HepG2 (cell line): ENCODE measurements around the gene KCND2. TPM values are rescaled to one million over a fixed set of nuclear protein-coding genes. Genes with fewer than 3 reads are reported as not detected.

Experiments used
- ATAC-seq: fragments of 200-7000 bp; cut with Tn5 transposase; 3 replicates; pipeline ENCODE4 v1.9.1; 2020; ENCODE audit warnings: mild to moderate bottlenecking, moderate library complexity
- BruUV-seq: library from RNA; stranded (reverse); fragments of 400-500 nt; replicated peaks from 2 replicates; lab custom pipeline; 2021; lab: Mats Ljungman, UMichigan
- CTCF ChIA-PET: fragments of 300-600 bp; formaldehyde crosslinking; extraction: SDS; loops from one replicate; lab custom pipeline; 2021; ENCODE audit warnings: low total read pairs, inconsistent platforms, low intra/inter-chr PET ratio; lab: Yijun Ruan, JAX
- POLR2A ChIA-PET: fragments of 350-600 bp; sonication (Branson Sonifier 250); formaldehyde crosslinking; loops from one replicate; lab custom pipeline; 2020; ENCODE audit warnings: antibody characterized with exemption, inconsistent platforms; lab: Yijun Ruan, JAX
- DNase-seq: peaks from one replicate; pipeline ENCODE4 v3.0.0-alpha.2; 2015; ENCODE audit warnings: low spot score
- FAIRE-seq: peaks from 3 replicates; lab custom pipeline; 2011; peaks lifted over from hg19 to GRCh38; lab: Jason Lieb, UNC
- H2AFZ ChIP-seq: one replicate; pipeline ENCODE4 v1.6.1; 2011; ENCODE audit warnings: low read length, inconsistent platforms
- H3K27ac ChIP-seq: fragments of 300-600 bp; 3 replicates; pipeline ENCODE4 v1.8.0; 2011; ENCODE audit warnings: mixed run types, mild to moderate bottlenecking, mixed read lengths, low read length, inconsistent platforms; ENCODE audit not compliant: insufficient read depth; ENCODE audit errors: extremely low read length
- H3K27me3 ChIP-seq, 2 experiments: fragments of 200-600 bp in 1 of 2; 2 replicates in 1 of 2; 3 replicates in 1 of 2; pipeline versions ENCODE4 v1.6.0 to v1.8.0; 2011; ENCODE audit warnings: low read length in 2 of 2, mild to moderate bottlenecking in 2 of 2, moderate library complexity in 2 of 2, inconsistent platforms in 1 of 2; ENCODE audit not compliant: insufficient read depth in 2 of 2, control insufficient read depth in 1 of 2
- H3K36me3 ChIP-seq, 2 experiments: fragments of 200-600 bp in 1 of 2; replicated peaks in 1 of 2; 2 replicates in 1 of 2; 3 replicates in 1 of 2; pipeline versions ENCODE4 v1.5.1 to v1.8.0; 2011; ENCODE audit warnings: low read length in 2 of 2, inconsistent platforms in 1 of 2; ENCODE audit not compliant: insufficient read depth in 2 of 2, control insufficient read depth in 1 of 2
- H3K4me1 ChIP-seq: 2 replicates; pipeline ENCODE4 v1.5.1; 2012; ENCODE audit warnings: low read length, inconsistent platforms; ENCODE audit not compliant: insufficient read depth
- H3K4me2 ChIP-seq: 2 replicates; pipeline ENCODE4 v1.6.0; 2011; ENCODE audit warnings: low read depth, low read length, inconsistent platforms
- H3K4me3 ChIP-seq, 3 experiments: fragments of 200-600 bp in 1 of 3; sonication (generic), shearing (Covaris generic) in 1 of 3; replicated peaks in 1 of 3; 2 replicates each; pipeline ENCODE4 v1.5.1; 2011 to 2016; ENCODE audit warnings: low read length in 3 of 3, inconsistent platforms in 2 of 3, low read depth in 2 of 3, mild to moderate bottlenecking in 2 of 3, control low read depth in 1 of 3, mixed read lengths in 1 of 3; ENCODE audit not compliant: insufficient read depth in 1 of 3
- H3K79me2 ChIP-seq: one replicate; pipeline ENCODE4 v1.6.1; 2011; ENCODE audit warnings: low read length, inconsistent platforms; ENCODE audit not compliant: insufficient read depth
- H3K9ac ChIP-seq: 2 replicates; pipeline ENCODE4 v1.6.0; 2011; ENCODE audit warnings: mild to moderate bottlenecking, low read depth, low read length, inconsistent platforms; ENCODE audit not compliant: insufficient read depth
- H3K9me3 ChIP-seq: 2 replicates; pipeline ENCODE4 v1.5.1; 2012; ENCODE audit warnings: mild to moderate bottlenecking, low read length
- H4K20me1 ChIP-seq: 2 replicates; pipeline ENCODE4 v1.6.0; 2011; ENCODE audit warnings: inconsistent platforms, mild to moderate bottlenecking, low read length, moderate library complexity; ENCODE audit not compliant: insufficient read depth
- EZH2 ChIP-seq: conservative IDR thresholded peaks from 2 replicates; pipeline ENCODE4 v1.6.1; 2012; ENCODE audit warnings: mild to moderate bottlenecking, low read depth, low read length, moderate library complexity
- NR2C2 ChIP-seq: sonication (generic); formaldehyde crosslinking; IDR thresholded peaks from 2 replicates; pipeline ENCODE4 v1.4.0; 2020; ENCODE audit warnings: missing genetic modification reagents, mild to moderate bottlenecking, moderate library complexity, borderline replicate concordance
- ZBTB42 ChIP-seq: sonication (generic); formaldehyde crosslinking; IDR thresholded peaks from 2 replicates; pipeline ENCODE4 v1.5.0; 2020; ENCODE audit warnings: mild to moderate bottlenecking, missing genetic modification reagents
- ZNF619 ChIP-seq: sonication (generic); formaldehyde crosslinking; IDR thresholded peaks from 2 replicates; pipeline ENCODE4 v1.4.0; 2020; ENCODE audit warnings: mild to moderate bottlenecking, missing genetic modification reagents
- WGBS: methylation state at CpG from one replicate; pipeline ENCODE4 v1.1.6; 2017; ENCODE audit warnings: low lambda C conversion rate; 5-methylcytosine and 5-hydroxymethylcytosine counted together
- in situ Hi-C: cut with HindIII; loops from 2 replicates; pipeline ENCODE4 v1.10.0; 2017; ENCODE audit warnings: low pct_unique_long_range_greater_than_20kb; ENCODE audit not compliant: extremely low pct_ligation_motif_present
- intact Hi-C: fragments of 100-400 bp; cut with micrococcal nuclease; formaldehyde crosslinking; loops from one replicate; pipeline ENCODE4 v1.10.0; 2022; ENCODE audit not compliant: unreplicated experiment
- polyA plus RNA-seq, 8 experiments: library from polyadenylated mRNA; depleted of rRNA in 3 of 8; stranded (reverse) in 7 of 8; unstranded in 1 of 8; fragments of >200 nt; fragmentation: Illumina TruSeq in 4 of 8; extraction: Trizol in 4 of 8; gene quantifications; 2 replicates each; pipeline versions ENCODE4 v1.2.1 to v1.2.3, GENCODE V29; 2011 to 2016; ENCODE audit warnings: low read depth in 4 of 8, missing spikeins in 1 of 8, mixed read lengths in 1 of 8; ENCODE audit not compliant: insufficient read depth in 1 of 8
- total RNA-seq, 5 experiments: library from RNA; depleted of rRNA; stranded (reverse); fragments of >200 nt; fragmentation: Illumina TruSeq; extraction: Trizol; gene quantifications; 2 replicates each; pipeline ENCODE4 v1.2.3, GENCODE V29; 2016; ENCODE audit warnings: low read depth in 1 of 5
- TF ChIP-seq, protein P1 (sequence below): sonication (generic); formaldehyde crosslinking; IDR thresholded peaks from 2 replicates; pipeline ENCODE4 v1.9.0; 2021; ENCODE audit warnings: missing genetic modification reagents, mild to moderate bottlenecking, borderline replicate concordance
- TF ChIP-seq, protein P2 (sequence below): sonication (generic); formaldehyde crosslinking; IDR thresholded peaks from 2 replicates; pipeline ENCODE4 v1.5.0; 2020; ENCODE audit warnings: missing genetic modification reagents, mild to moderate bottlenecking, borderline replicate concordance
- TF ChIP-seq, protein P3 (sequence below): sonication (generic); formaldehyde crosslinking; IDR thresholded peaks from 2 replicates; pipeline ENCODE4 v1.4.0; 2020; ENCODE audit warnings: mild to moderate bottlenecking, missing genetic modification reagents

KCND2 gene
- total and polyA plus RNA-seq, 2 of the 13 experiments (the other 11 are each of a cell fraction or from before 2014, with no cell fraction given), result not detected

DNA sequence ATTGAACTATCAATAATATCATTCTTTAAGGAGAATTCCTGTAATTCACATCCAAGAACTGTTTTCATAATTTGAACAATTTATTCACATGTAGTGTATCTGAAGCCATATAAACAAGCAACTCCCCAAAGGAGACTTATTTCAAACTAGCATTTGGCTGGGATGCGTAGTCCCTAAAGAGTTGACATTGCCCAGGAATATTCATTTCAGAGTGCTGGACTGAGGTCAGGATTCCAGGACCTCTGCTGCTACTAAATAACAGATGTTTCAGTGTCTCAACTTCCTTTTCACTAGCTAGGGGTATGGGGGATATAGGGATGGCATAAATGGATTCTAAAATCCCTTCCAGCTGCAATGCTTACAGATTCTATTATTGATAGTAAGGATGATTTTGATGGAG, 408.0 kb downstream of the KCND2 start:
- H4K20me1 ChIP-seq, result no peaks in the 10 kb centered on the region
- no peak for DNase-seq
- ChIA-PET CTCF (no interaction called here), POLR2A (no interaction called here)
- no TSS peak for BruUV-seq
- H3K9ac ChIP-seq, result no peak overlapping the region
- no peaks in the 10 kb centered on the region for H3K79me2 ChIP-seq
- intact Hi-C loops (no loop called here), in situ Hi-C loops (no loop called here)
- no peak overlapping the region for H3K27ac ChIP-seq
- H3K4me1 ChIP-seq, result no peaks in the 10 kb centered on the region
- no peaks in the 10 kb centered on the region for H3K9me3 ChIP-seq
- H3K4me2 ChIP-seq, result no peak overlapping the region
- H3K36me3 ChIP-seq, result no peaks in the 10 kb centered on the region
- ATAC-seq, result no peak
- FAIRE-seq, result no peak
- H3K4me3 ChIP-seq, result no peak overlapping the region
- TF ChIP-seq NR2C2 (no peak), ZNF619 (CRISPR knock-in tag) (no peak), ZBTB42 (no peak), EZH2 (no peak)
- TF ChIP-seq, protein P1, sequence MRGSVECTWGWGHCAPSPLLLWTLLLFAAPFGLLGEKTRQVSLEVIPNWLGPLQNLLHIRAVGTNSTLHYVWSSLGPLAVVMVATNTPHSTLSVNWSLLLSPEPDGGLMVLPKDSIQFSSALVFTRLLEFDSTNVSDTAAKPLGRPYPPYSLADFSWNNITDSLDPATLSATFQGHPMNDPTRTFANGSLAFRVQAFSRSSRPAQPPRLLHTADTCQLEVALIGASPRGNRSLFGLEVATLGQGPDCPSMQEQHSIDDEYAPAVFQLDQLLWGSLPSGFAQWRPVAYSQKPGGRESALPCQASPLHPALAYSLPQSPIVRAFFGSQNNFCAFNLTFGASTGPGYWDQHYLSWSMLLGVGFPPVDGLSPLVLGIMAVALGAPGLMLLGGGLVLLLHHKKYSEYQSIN (CRISPR knock-in tag), result no peak
- TF ChIP-seq, protein P2, sequence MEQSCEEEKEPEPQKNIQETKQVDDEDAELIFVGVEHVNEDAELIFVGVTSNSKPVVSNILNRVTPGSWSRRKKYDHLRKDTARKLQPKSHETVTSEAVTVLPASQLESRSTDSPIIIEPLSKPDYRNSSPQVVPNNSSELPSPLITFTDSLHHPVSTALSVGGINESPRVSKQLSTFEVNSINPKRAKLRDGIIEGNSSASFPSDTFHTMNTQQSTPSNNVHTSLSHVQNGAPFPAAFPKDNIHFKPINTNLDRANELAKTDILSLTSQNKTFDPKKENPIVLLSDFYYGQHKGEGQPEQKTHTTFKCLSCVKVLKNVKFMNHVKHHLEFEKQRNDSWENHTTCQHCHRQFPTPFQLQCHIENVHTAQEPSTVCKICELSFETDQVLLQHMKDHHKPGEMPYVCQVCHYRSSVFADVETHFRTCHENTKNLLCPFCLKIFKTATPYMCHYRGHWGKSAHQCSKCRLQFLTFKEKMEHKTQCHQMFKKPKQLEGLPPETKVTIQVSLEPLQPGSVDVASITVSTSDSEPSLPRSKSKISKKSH, result no peak
- TF ChIP-seq, protein P3, sequence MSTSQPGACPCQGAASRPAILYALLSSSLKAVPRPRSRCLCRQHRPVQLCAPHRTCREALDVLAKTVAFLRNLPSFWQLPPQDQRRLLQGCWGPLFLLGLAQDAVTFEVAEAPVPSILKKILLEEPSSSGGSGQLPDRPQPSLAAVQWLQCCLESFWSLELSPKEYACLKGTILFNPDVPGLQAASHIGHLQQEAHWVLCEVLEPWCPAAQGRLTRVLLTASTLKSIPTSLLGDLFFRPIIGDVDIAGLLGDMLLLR (CRISPR knock-in tag), result no peak
- H2AFZ ChIP-seq, result no peak overlapping the region
- H3K27me3 ChIP-seq, result no peaks in the 10 kb centered on the region
- WGBS, result 82% methylated on average over 1 of the region's 1 CpG
